B cell (primary cell): Measurements from ENCODE around the gene AFTPH. TPM values are rescaled to one million over a fixed set of nuclear protein-coding genes. Genes with fewer than 3 reads are reported as not detected.

Experiments used
- ATAC-seq: fragments of 200-7000 bp; cut with Tn5 transposase; one replicate; pipeline ENCODE4 v1.10.0; 2021; ENCODE audit warnings: low read depth, mild to moderate bottlenecking, moderate number of reproducible peaks, moderate library complexity
- CTCF ChIA-PET: fragments of 350-600 bp; sonication (Branson Sonifier 250); formaldehyde crosslinking; loops from one replicate; lab custom pipeline; 2021; ENCODE audit warnings: antibody characterized with exemption, inconsistent platforms; lab: Charles Lee
- POLR2A ChIA-PET: fragments of 350-600 bp; sonication (Branson Sonifier 250); formaldehyde crosslinking; loops from one replicate; lab custom pipeline; 2021; ENCODE audit warnings: antibody characterized with exemption; lab: Charles Lee
- DNase-seq: peaks from one replicate; pipeline ENCODE4 v3.0.0; 2013
- H2AFZ ChIP-seq: 2 replicates; pipeline ENCODE4 v1.6.1; 2012; ENCODE audit warnings: mild to moderate bottlenecking, low read depth, low read length; ENCODE audit not compliant: insufficient read depth, poor library complexity, severe bottlenecking
- H3K27ac ChIP-seq, 2 donors: 1 replicate in 1 of 2; 2 replicates in 1 of 2; pipeline ENCODE4 v1.5.1; 2012 to 2013; ENCODE audit warnings: low read length in 2 of 2, mild to moderate bottlenecking in 2 of 2, moderate library complexity in 1 of 2
- H3K27me3 ChIP-seq, 4 experiments: fragments of 200-600 bp in 1 of 4; sonication (generic) in 1 of 4; replicated peaks in 1 of 4; 1 replicate in 2 of 4; 2 replicates in 2 of 4; pipeline versions ENCODE4 v1.6.1 to v1.7.0; 2013 to 2016; ENCODE audit warnings: low read length in 3 of 4, mild to moderate bottlenecking in 2 of 4, mixed read lengths in 1 of 4, moderate library complexity in 1 of 4; ENCODE audit not compliant: insufficient read depth in 4 of 4, control insufficient read depth in 3 of 4; ENCODE audit errors: control extremely low read depth in 1 of 4
- H3K36me3 ChIP-seq, 2 experiments: replicated peaks in 1 of 2; 1 replicate in 1 of 2; 2 replicates in 1 of 2; pipeline versions ENCODE4 v1.6.1 to v1.7.1; 2013; ENCODE audit warnings: low read length in 1 of 2; ENCODE audit not compliant: insufficient read depth in 2 of 2, control insufficient read depth in 1 of 2; ENCODE audit errors: control extremely low read depth in 1 of 2, extremely low read depth in 1 of 2
- H3K4me1 ChIP-seq, 2 donors: fragments of 200-600 bp in 1 of 2; sonication (generic) in 1 of 2; 1 replicate in 1 of 2; 2 replicates in 1 of 2; pipeline versions ENCODE4 v1.5.1 to v1.6.1; 2013 to 2017; ENCODE audit warnings: low read length in 2 of 2; ENCODE audit not compliant: control insufficient read depth in 2 of 2, insufficient read depth in 2 of 2
- H3K4me2 ChIP-seq: replicated peaks from 2 replicates; pipeline ENCODE3; 2012; ENCODE audit warnings: mild to moderate bottlenecking, low read depth, low read length; ENCODE audit not compliant: poor library complexity, severe bottlenecking
- H3K4me3 ChIP-seq, 5 experiments: fragments of 200-600 bp in 1 of 5; sonication (generic) in 1 of 5; 1 replicate in 3 of 5; 2 replicates in 2 of 5; pipeline versions ENCODE4 v1.5.1 to v1.7.0; 2011 to 2016; ENCODE audit warnings: low read length in 4 of 5, mild to moderate bottlenecking in 4 of 5, low read depth in 2 of 5, control low read depth in 1 of 5, moderate library complexity in 1 of 5; ENCODE audit not compliant: insufficient read depth in 1 of 5; ENCODE audit errors: control extremely low read depth in 1 of 5, extremely low read depth in 1 of 5
- H3K79me2 ChIP-seq: fragments of 200-600 bp; sonication (generic); one replicate; pipeline ENCODE4 v1.6.0; 2016; ENCODE audit warnings: low read length; ENCODE audit not compliant: control insufficient read depth, insufficient read depth
- H3K9ac ChIP-seq: fragments of 200-600 bp; sonication (generic); 2 replicates; pipeline ENCODE4 v1.6.1; 2017; ENCODE audit warnings: mild to moderate bottlenecking, low read length, moderate library complexity
- H3K9me3 ChIP-seq, 3 donors: one replicate each; pipeline versions ENCODE4 v1.6.1 to v1.7.1; 2013; ENCODE audit warnings: low read length in 2 of 3; ENCODE audit not compliant: control insufficient read depth in 2 of 3, insufficient read depth in 1 of 3; ENCODE audit errors: control extremely low read depth in 1 of 3
- H4K20me1 ChIP-seq: 2 replicates; pipeline ENCODE4 v1.6.0; 2012; ENCODE audit warnings: mild to moderate bottlenecking, low read length; ENCODE audit not compliant: insufficient read depth, control insufficient read depth, poor library complexity, severe bottlenecking
- H3K27ac Mint-ChIP-seq: one replicate; pipeline ENCODE4 v1.8.0; 2021; ENCODE audit warnings: mixed read lengths
- H3K27me3 Mint-ChIP-seq: one replicate; pipeline ENCODE4 v1.8.0; 2021; ENCODE audit warnings: mixed read lengths
- H3K4me1 Mint-ChIP-seq: one replicate; pipeline ENCODE4 v1.8.0; 2021; ENCODE audit warnings: mixed read lengths
- H3K4me3 Mint-ChIP-seq: one replicate; pipeline ENCODE4 v1.8.0; 2021; ENCODE audit warnings: mixed read lengths
- H3K9me3 Mint-ChIP-seq: one replicate; pipeline ENCODE4 v1.8.0; 2022; ENCODE audit warnings: mixed read lengths; ENCODE audit not compliant: insufficient read depth
- EZH2 ChIP-seq: IDR thresholded peaks from 2 replicates; pipeline ENCODE4 v1.6.1; 2012; ENCODE audit warnings: borderline replicate concordance, low read depth, mild to moderate bottlenecking, moderate library complexity, low read length; ENCODE audit not compliant: insufficient read depth, poor library complexity, severe bottlenecking
- WGBS: methylation state at CpG from one replicate; pipeline ENCODE4 v1.1.5; 2013; ENCODE audit warnings: missing lambda C conversion rate; ENCODE audit not compliant: insufficient coverage; 5-methylcytosine and 5-hydroxymethylcytosine counted together
- intact Hi-C: fragments of 100-400 bp; cut with micrococcal nuclease; formaldehyde crosslinking; loops from one replicate; pipeline ENCODE4 v1.10.0; 2022
- polyA plus RNA-seq: library from polyadenylated mRNA; depleted of rRNA; stranded (reverse); fragments of >200 nt; gene quantifications from 2 replicates; pipeline ENCODE4 v1.2.3, GENCODE V29; 2012
- total RNA-seq, 2 donors: library from RNA; stranded (reverse); fragments of 120-200 nt in 1 of 2; gene quantifications; 1 replicate in 1 of 2; 2 replicates in 1 of 2; pipeline versions ENCODE4 v1.2.3 to v1.2.4, GENCODE V29; 2013 to 2022
- TF ChIP-seq, protein P1 (sequence below): fragments of 200-600 bp; IDR thresholded peaks from one replicate; pipeline ENCODE4 v1.8.0; 2022; ENCODE audit warnings: antibody characterized with exemption, mild to moderate bottlenecking

AFTPH gene
- total and polyA plus RNA-seq, 2 donors (not counting 1 experiment from before 2014, with no cell fraction given) = 45.4 to 94.1 TPM

DNA sequence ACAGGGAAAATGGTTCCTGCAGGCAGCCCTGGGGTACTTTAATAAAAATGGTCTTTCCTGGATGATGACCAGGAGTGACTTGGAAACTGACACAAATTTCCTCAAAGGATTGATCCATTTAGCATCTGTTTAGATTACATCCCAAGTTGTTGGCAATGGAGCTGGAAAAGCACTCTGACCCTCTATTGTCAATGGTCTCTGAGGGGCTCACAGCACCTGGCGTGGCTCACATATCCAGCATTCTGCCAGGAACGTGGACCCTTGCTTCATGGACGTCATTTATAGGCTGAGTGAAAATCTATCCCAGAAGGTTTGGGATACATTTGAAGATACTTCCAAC lies 85.8 kb downstream of the AFTPH start:
- peak overlapping the region; percentile 86 for H2AFZ ChIP-seq
- peak overlapping the region in 1 of 2 donors; percentile 84 for H3K27ac ChIP-seq
- peak overlapping the region; percentile 51 to 77 (median 64) for H3K4me3 ChIP-seq
- WGBS = no CpG with 5 or more reads among the region's 3 CpGs
- no peaks in the 10 kb centered on the region for H3K36me3 ChIP-seq
- DNase-seq = no peak
- no peak for TF ChIP-seq EZH2
- no peaks in the 10 kb centered on the region for H3K9me3 Mint-ChIP-seq
- H3K4me2 ChIP-seq = peak overlapping the region; percentile 91
- ChIA-PET CTCF (interaction anchor here (0.9 to 5.9 kb wide), 9 partner anchors 9 to 263 kb away, joined by 3 to 70 read pairs (median 4); partner anchors contain the start of genes AFTPH and SERTAD2), POLR2A (no interaction called here)
- no peaks in the 10 kb centered on the region for H4K20me1 ChIP-seq
- peaks cover 29% of the 10 kb centered on the region for H3K4me1 Mint-ChIP-seq
- H3K27ac Mint-ChIP-seq = peak overlapping the region; percentile 78
- intact Hi-C loops = loop anchor here (1.0 kb wide), 3 partner anchors 33 to 221 kb away; no protein-coding TSS in a partner anchor
- H3K4me3 Mint-ChIP-seq = peak overlapping the region; percentile 78
- no peaks in the 10 kb centered on the region for H3K79me2 ChIP-seq
- ATAC-seq = no peak
- no peaks in the 10 kb centered on the region for H3K27me3 Mint-ChIP-seq
- H3K9me3 ChIP-seq = no peaks in the 10 kb centered on the region
- peaks cover 22 to 34% of the 10 kb centered on the region in 2 donors for H3K4me1 ChIP-seq
- H3K27me3 ChIP-seq = no peaks in the 10 kb centered on the region
- peak overlapping the region; percentile 90 for H3K9ac ChIP-seq

DNA sequence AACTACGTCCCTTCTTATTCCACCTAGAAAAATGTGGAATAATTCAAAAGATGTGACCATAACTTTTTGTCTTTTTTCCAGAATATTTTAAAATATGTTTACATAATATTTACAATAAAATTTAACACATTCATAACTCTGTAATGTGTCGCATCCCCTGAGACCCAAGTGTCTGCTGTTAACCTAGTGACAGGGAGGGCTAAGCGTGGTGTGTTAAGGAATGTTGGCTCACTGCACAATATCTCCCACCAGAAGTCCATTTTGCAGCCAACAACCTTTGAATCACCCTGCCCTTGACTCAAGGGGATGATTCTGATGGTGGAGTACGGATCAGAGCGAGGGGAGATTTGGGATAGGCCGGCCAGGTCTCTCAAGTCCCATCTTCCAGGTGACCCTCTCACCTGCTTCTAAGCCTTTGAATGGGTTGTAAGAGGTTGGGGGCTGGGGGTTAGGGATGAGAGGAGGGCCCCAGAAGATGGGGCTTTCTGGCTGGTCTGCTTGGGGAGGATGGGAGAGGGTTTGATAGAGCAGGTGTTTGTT lies 86.3 kb downstream of the AFTPH start:
- ATAC-seq (no peak), DNase-seq (no peak)
- 100% methylated on average over 3 of the region's 6 CpGs for WGBS
- H3K4me1 Mint-ChIP-seq = peaks cover 29% of the 10 kb centered on the region
- H3K27ac Mint-ChIP-seq = peak overlapping the region; percentile 78
- CTCF ChIA-PET = interaction anchor here (1.3 to 5.9 kb wide), 8 partner anchors 10 to 263 kb away, joined by 3 to 70 read pairs (median 5); partner anchors contain the start of gene SERTAD2
- Histone ChIP-seq H3K36me3 (no peaks in the 10 kb centered on the region), H3K79me2 (no peaks in the 10 kb centered on the region), H3K9ac (no peak overlapping the region), H2AFZ (no peak overlapping the region), H3K27ac (no peak overlapping the region), H3K9me3 (no peaks in the 10 kb centered on the region), H3K4me1 (peaks cover 22 to 34% of the 10 kb centered on the region in 2 donors), H3K4me2 (no peak overlapping the region), H3K4me3 (no peak overlapping the region), H3K27me3 (no peaks in the 10 kb centered on the region), H4K20me1 (no peaks in the 10 kb centered on the region)
- TF ChIP-seq, protein P1, sequence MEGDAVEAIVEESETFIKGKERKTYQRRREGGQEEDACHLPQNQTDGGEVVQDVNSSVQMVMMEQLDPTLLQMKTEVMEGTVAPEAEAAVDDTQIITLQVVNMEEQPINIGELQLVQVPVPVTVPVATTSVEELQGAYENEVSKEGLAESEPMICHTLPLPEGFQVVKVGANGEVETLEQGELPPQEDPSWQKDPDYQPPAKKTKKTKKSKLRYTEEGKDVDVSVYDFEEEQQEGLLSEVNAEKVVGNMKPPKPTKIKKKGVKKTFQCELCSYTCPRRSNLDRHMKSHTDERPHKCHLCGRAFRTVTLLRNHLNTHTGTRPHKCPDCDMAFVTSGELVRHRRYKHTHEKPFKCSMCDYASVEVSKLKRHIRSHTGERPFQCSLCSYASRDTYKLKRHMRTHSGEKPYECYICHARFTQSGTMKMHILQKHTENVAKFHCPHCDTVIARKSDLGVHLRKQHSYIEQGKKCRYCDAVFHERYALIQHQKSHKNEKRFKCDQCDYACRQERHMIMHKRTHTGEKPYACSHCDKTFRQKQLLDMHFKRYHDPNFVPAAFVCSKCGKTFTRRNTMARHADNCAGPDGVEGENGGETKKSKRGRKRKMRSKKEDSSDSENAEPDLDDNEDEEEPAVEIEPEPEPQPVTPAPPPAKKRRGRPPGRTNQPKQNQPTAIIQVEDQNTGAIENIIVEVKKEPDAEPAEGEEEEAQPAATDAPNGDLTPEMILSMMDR = no peak
- TF ChIP-seq EZH2 = no peak
- H3K27me3 Mint-ChIP-seq = no peaks in the 10 kb centered on the region
- POLR2A ChIA-PET = no interaction called here
- no peaks in the 10 kb centered on the region for H3K9me3 Mint-ChIP-seq
- intact Hi-C loops = no loop called here
- peak overlapping the region; percentile 78 for H3K4me3 Mint-ChIP-seq
